Mesenchymal stem cell (in vitro differentiated cells and primary cell): Measurements from ENCODE around the gene PPARA.
A peak's percentile ranks its signal among the peaks of the same experiment; 100 is the strongest.

Experiments used
- DNase-seq: peaks from one replicate; pipeline ENCODE4 v3.0.0-alpha.2; 2013
- H2AFZ ChIP-seq: one replicate; pipeline ENCODE4 v1.6.1; 2013; ENCODE audit warnings: low read depth, mild to moderate bottlenecking, control low read depth, inconsistent platforms, low read length, moderate library complexity
- H2AK5ac ChIP-seq: 2 replicates; pipeline ENCODE4 v1.6.1; 2013; ENCODE audit warnings: low read length, moderate library complexity, mild to moderate bottlenecking, inconsistent platforms; ENCODE audit not compliant: severe bottlenecking
- H2BK120ac ChIP-seq: one replicate; pipeline ENCODE4 v1.6.1; 2013; ENCODE audit warnings: low read depth, mild to moderate bottlenecking, inconsistent platforms, low read length, moderate library complexity
- H2BK12ac ChIP-seq, 2 experiments: one replicate each; pipeline ENCODE4 v1.6.1; 2013; ENCODE audit warnings: inconsistent platforms in 2 of 2, low read length in 2 of 2, mild to moderate bottlenecking in 2 of 2, moderate library complexity in 2 of 2, control low read depth in 1 of 2
- H2BK15ac ChIP-seq: one replicate; pipeline ENCODE4 v1.6.1; 2013; ENCODE audit warnings: mild to moderate bottlenecking, low read depth, inconsistent platforms; ENCODE audit not compliant: poor library complexity, severe bottlenecking
- H2BK5ac ChIP-seq: 2 replicates; pipeline ENCODE4 v1.6.1; 2013; ENCODE audit warnings: low read depth, mild to moderate bottlenecking, low read length, control low read depth, inconsistent platforms; ENCODE audit not compliant: poor library complexity, severe bottlenecking
- H3K14ac ChIP-seq, 2 experiments: one replicate each; pipeline ENCODE4 v1.6.1; 2013; ENCODE audit warnings: inconsistent platforms in 2 of 2, low read length in 2 of 2, control low read depth in 1 of 2, mild to moderate bottlenecking in 1 of 2, moderate library complexity in 1 of 2
- H3K18ac ChIP-seq, 2 experiments: one replicate each; pipeline ENCODE4 v1.6.1; 2013; ENCODE audit warnings: inconsistent platforms in 2 of 2, low read length in 2 of 2, control low read depth in 1 of 2, low read depth in 1 of 2, mild to moderate bottlenecking in 1 of 2
- H3K23ac ChIP-seq, 2 experiments: one replicate each; pipeline ENCODE4 v1.6.1; 2013; ENCODE audit warnings: inconsistent platforms in 2 of 2, low read length in 2 of 2, mild to moderate bottlenecking in 2 of 2, moderate library complexity in 2 of 2, control low read depth in 1 of 2
- H3K27ac ChIP-seq: 2 replicates; pipeline ENCODE4 v1.5.1; 2013; ENCODE audit warnings: mild to moderate bottlenecking, moderate library complexity, low read length, control low read depth, inconsistent platforms; ENCODE audit not compliant: poor library complexity, severe bottlenecking
- H3K27me3 ChIP-seq, 2 experiments: 2 replicates each; pipeline versions ENCODE4 v1.6.1 to v1.7.0; 2013; ENCODE audit warnings: low read length in 2 of 2, mild to moderate bottlenecking in 2 of 2, moderate library complexity in 2 of 2, control low read depth in 1 of 2, inconsistent platforms in 1 of 2; ENCODE audit not compliant: control insufficient read depth in 1 of 2, insufficient read depth in 1 of 2
- H3K36me3 ChIP-seq, 2 experiments: 2 replicates each; pipeline versions ENCODE4 v1.6.1 to v1.7.0; 2013; ENCODE audit warnings: low read length in 2 of 2, control low read depth in 1 of 2, inconsistent platforms in 1 of 2, low read depth in 1 of 2, mild to moderate bottlenecking in 1 of 2; ENCODE audit not compliant: insufficient read depth in 2 of 2, control insufficient read depth in 1 of 2
- H3K4ac ChIP-seq, 2 experiments: one replicate each; pipeline ENCODE4 v1.6.1; 2013; ENCODE audit warnings: inconsistent platforms in 2 of 2, low read length in 2 of 2, mild to moderate bottlenecking in 2 of 2, moderate library complexity in 2 of 2, control low read depth in 1 of 2, low read depth in 1 of 2
- H3K4me1 ChIP-seq: 2 replicates; pipeline ENCODE4 v1.6.1; 2013; ENCODE audit warnings: low read depth, low read length, control low read depth; ENCODE audit not compliant: control insufficient read depth, insufficient read depth
- H3K4me2 ChIP-seq: 2 replicates; pipeline ENCODE4 v1.6.1; 2013; ENCODE audit warnings: low read length, mild to moderate bottlenecking, inconsistent platforms; ENCODE audit not compliant: poor library complexity, severe bottlenecking
- H3K4me3 ChIP-seq, 2 experiments: 2 replicates each; pipeline versions ENCODE4 v1.5.1 to v1.7.0; 2013; ENCODE audit warnings: low read length in 2 of 2, mild to moderate bottlenecking in 2 of 2, control low read depth in 1 of 2, low read depth in 1 of 2; ENCODE audit not compliant: insufficient read depth in 1 of 2
- H3K79me1 ChIP-seq: replicated peaks from 2 replicates; pipeline ENCODE4 v1.6.1; 2013; ENCODE audit warnings: mild to moderate bottlenecking, control low read depth, low read length, inconsistent platforms; ENCODE audit not compliant: poor library complexity, severe bottlenecking
- H3K9ac ChIP-seq: 2 replicates; pipeline ENCODE4 v1.7.0; 2013; ENCODE audit warnings: mild to moderate bottlenecking, low read length, moderate library complexity
- H3K9me3 ChIP-seq: 2 replicates; pipeline ENCODE4 v1.7.0; 2013; ENCODE audit warnings: mild to moderate bottlenecking, low read length; ENCODE audit not compliant: control insufficient read depth
- H4K8ac ChIP-seq: one replicate; pipeline ENCODE4 v1.6.1; 2013; ENCODE audit warnings: inconsistent platforms, mild to moderate bottlenecking, low read length, moderate library complexity
- H4K91ac ChIP-seq: one replicate; pipeline ENCODE4 v1.6.1; 2013; ENCODE audit warnings: mild to moderate bottlenecking, low read length, inconsistent platforms
- WGBS: methylation state at CpG from one replicate; pipeline ENCODE4 v1.1.7; 2013; ENCODE audit warnings: mixed read lengths; 5-methylcytosine and 5-hydroxymethylcytosine counted together

Gene PPARA

DNA sequence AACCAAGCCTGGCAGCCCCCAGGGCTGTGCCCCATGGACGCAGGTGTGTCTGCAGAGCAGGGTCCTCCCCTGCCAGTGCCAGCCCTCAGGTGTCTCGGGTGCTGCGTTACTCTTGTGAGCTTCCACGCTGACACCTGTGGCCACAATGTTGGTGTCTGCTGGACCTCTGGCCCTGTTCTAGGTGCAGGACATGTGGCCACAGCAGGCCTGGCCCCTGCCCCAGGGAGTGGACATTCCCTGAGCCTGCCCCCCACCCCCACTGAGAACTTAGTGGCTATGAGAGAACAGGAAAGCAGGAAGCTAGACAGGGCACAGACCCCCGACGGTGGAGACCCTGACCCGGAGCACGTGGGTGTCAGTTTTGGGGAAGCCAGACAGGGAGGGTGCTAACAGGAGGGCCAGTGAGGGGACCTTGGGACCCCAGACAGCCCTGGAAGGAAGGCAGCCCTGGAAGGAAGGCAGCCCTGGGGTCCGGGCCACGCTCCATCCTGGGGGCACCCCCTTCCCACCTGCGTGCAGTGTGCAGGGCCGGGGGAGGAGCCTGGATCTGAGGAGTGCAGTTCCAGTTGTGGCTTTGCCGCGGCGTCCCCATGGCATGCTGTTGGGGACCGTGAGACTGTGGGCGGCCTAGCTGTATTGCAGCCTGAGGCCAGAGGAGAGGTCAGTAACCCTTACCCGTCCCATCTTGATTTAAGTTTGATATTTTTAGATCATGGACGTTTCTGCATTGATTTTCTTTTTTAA is 43.9 kb upstream of the PPARA start:
- H3K4me1 ChIP-seq: peaks cover 91% of the 10 kb centered on the region
- peak overlapping the region; percentile 87 for H3K27ac ChIP-seq
- H3K9me3 ChIP-seq: no peaks in the 10 kb centered on the region
- peak overlapping the region; percentile 29 to 30 for H3K4me3 ChIP-seq
- DNase-seq: no peak
- no peak overlapping the region for H2BK12ac ChIP-seq
- no peak overlapping the region for H3K4ac ChIP-seq
- no peak overlapping the region for H3K23ac ChIP-seq
- H2BK120ac ChIP-seq: no peak overlapping the region
- H2AFZ ChIP-seq: no peak overlapping the region
- H4K91ac ChIP-seq: peak overlapping the region; percentile 14
- peak overlapping the region; percentile 2 for H3K4me2 ChIP-seq
- peak overlapping the region; percentile 87 for H2BK5ac ChIP-seq
- no peak overlapping the region for H3K14ac ChIP-seq
- WGBS: 91% methylated on average over 18 of the region's 19 CpGs
- H3K36me3 ChIP-seq: peaks cover 66 to 87% of the 10 kb centered on the region in 2 experiments
- no peaks in the 10 kb centered on the region for H3K27me3 ChIP-seq
- H2AK5ac ChIP-seq: peak overlapping the region; percentile 34
- peak overlapping the region; percentile 62 for H3K9ac ChIP-seq
- no peak overlapping the region for H2BK15ac ChIP-seq
- H3K18ac ChIP-seq: no peak overlapping the region
- H3K79me1 ChIP-seq: peaks cover 22% of the 10 kb centered on the region
- no peak overlapping the region for H4K8ac ChIP-seq

DNA sequence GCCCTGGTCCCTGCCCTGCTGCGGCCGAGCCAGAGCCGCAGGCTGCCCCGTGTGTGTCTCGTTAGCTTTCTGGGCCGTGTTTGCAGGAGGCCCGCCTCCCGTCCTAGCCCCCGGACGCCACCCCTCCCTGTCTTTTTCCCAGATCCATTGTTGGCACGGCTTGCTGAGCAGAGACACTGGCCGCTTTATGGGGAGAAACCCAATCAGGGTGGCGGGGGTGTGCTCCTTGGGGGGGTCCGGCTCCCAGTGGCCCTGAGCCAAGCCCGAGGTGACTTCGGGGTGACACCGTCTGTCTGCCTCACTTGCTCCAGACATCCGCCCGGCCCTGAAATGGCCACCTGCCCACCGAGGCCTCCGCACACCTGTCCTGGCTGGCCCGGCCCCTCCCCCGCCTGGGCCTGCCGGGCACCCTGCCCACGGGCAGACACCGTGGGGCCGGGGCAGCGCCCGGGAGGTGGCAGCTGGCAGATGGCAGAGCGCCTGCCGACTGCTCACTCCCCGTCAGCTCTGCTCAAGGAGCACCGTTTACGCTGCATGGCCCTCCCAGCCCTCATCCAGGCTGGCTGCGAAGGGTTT is 43.1 kb upstream of the PPARA start:
- Histone ChIP-seq H3K4me3 (no peak overlapping the region), H3K9me3 (no peaks in the 10 kb centered on the region), H2BK12ac (no peak overlapping the region), H3K14ac (no peak overlapping the region), H3K27me3 (no peaks in the 10 kb centered on the region), H4K91ac (no peak overlapping the region), H3K4me2 (no peak overlapping the region), H3K23ac (no peak overlapping the region), H2AFZ (no peak overlapping the region), H2BK5ac (peak overlapping the region; percentile 71), H3K27ac (peak overlapping the region; percentile 90), H3K4me1 (peaks cover 95% of the 10 kb centered on the region), H2AK5ac (peak overlapping the region; percentile 34), H3K4ac (no peak overlapping the region), H3K79me1 (peaks cover 18% of the 10 kb centered on the region), H3K36me3 (peaks cover 63 to 85% of the 10 kb centered on the region in 2 experiments), H2BK15ac (no peak overlapping the region), H2BK120ac (no peak overlapping the region), H3K18ac (no peak overlapping the region), H4K8ac (no peak overlapping the region), H3K9ac (peak overlapping the region; percentile 62)
- WGBS: 94% methylated on average over 34 of the region's 35 CpGs
- DNase-seq: no peak

DNA sequence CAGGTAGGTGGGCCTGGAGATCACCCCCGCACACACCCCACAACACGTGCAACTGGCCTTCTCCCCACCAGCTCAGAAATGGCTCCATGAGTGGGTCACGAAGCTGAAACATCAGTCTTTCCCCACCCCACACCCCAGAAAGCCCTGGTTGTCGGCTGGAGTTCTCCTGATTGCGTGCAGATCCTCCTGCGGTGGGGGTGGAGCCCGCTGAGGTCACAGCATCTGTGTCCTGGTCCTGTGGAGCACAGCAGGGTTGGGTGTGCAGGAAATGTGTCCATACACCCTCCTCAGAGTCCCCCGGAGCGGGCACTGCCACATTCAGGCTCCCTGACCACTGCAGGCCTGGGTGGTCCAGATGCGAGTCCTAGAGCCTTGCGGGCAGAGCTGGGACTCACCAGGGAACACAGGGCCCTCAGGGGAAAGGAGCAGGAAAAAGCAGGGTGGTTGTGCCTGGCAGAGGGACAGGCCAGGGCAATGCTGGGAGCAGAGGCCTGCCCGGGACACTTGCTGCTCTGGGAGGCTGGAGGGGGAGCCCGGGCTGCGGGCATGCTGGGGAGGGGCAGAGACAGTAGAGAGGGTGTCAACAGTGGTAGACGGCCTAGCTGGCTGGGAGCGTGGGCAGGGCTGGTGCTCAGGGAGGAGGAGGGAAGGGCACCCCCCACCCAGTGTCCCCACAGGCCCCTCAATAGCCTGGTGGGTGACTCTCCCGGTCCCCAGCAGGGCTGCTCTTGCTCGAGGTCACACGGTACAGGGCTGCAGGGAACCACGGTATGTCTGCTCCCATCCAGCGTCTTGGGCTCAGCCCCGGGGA is 42.4 kb upstream of the PPARA start:
- Histone ChIP-seq H2BK120ac (no peak overlapping the region), H3K4me3 (no peak overlapping the region), H3K23ac (no peak overlapping the region), H3K4ac (no peak overlapping the region), H4K91ac (no peak overlapping the region), H3K79me1 (peaks cover 14% of the 10 kb centered on the region), H3K9me3 (no peaks in the 10 kb centered on the region), H4K8ac (no peak overlapping the region), H3K4me2 (peak overlapping the region; percentile 33), H2BK12ac (no peak overlapping the region), H3K18ac (peak overlapping the region in 1 of 2 experiments; percentile 11), H2AK5ac (peak overlapping the region; percentile 34), H3K4me1 (peaks cover 95% of the 10 kb centered on the region), H2AFZ (no peak overlapping the region), H3K27ac (peak overlapping the region; percentile 90), H2BK5ac (peak overlapping the region; percentile 71), H3K9ac (peak overlapping the region; percentile 49), H3K14ac (no peak overlapping the region), H2BK15ac (no peak overlapping the region), H3K27me3 (no peaks in the 10 kb centered on the region), H3K36me3 (peaks cover 63 to 85% of the 10 kb centered on the region in 2 experiments)
- peak; percentile 15 for DNase-seq
- WGBS: 80% methylated on average over 20 of the region's 22 CpGs
